Endothelial cell of umbilical vein (primary cell): Measurements from ENCODE around the gene NTN1. TPM values are rescaled to one million over a fixed set of nuclear protein-coding genes. Genes with fewer than 3 reads are reported as not detected.

ENCODE experiments used
- BruUV-seq: library from RNA; stranded (reverse); fragments of 400-500 nt; replicated peaks from 2 replicates; lab custom pipeline; 2021; lab: Mats Ljungman, UMichigan
- CTCF ChIA-PET: fragments of 300-600, 350-600 bp; sonication (Branson Sonifier 250); formaldehyde crosslinking; loops from one replicate; lab custom pipeline; 2021; ENCODE audit warnings: antibody characterized with exemption, inconsistent platforms; lab: Charles Lee
- POLR2A ChIA-PET: fragments of 300-600, 350-600 bp; sonication (Branson Sonifier 250); formaldehyde crosslinking; loops from one replicate; lab custom pipeline; 2021; ENCODE audit warnings: antibody characterized with exemption, inconsistent platforms; lab: Charles Lee
- DNase-seq: peaks from one replicate; pipeline ENCODE4 v3.0.0-alpha.2; 2011; ENCODE audit warnings: low read depth, low spot score
- FAIRE-seq: peaks from 2 replicates; lab custom pipeline; 2011; peaks lifted over from hg19 to GRCh38; lab: Jason Lieb, UNC
- H2AFZ ChIP-seq: 2 replicates; pipeline ENCODE4 v1.6.0; 2012; ENCODE audit warnings: low read depth, low read length, control low read depth, inconsistent platforms
- H3K27ac ChIP-seq: 2 replicates; pipeline ENCODE4 v1.5.1; 2011; ENCODE audit warnings: low read depth, mild to moderate bottlenecking, control low read depth, low read length, moderate library complexity; ENCODE audit not compliant: insufficient read depth
- H3K27me3 ChIP-seq, 2 experiments: 2 replicates each; pipeline versions ENCODE4 v1.6.0 to v1.6.1; 2011; ENCODE audit warnings: low read length in 2 of 2, mixed read lengths in 1 of 2; ENCODE audit not compliant: control insufficient read depth in 2 of 2, insufficient read depth in 2 of 2
- H3K36me3 ChIP-seq, 2 experiments: 2 replicates in 1 of 2; 3 replicates in 1 of 2; pipeline ENCODE4 v1.5.1; 2011; ENCODE audit warnings: low read length in 2 of 2, mild to moderate bottlenecking in 1 of 2, moderate library complexity in 1 of 2; ENCODE audit not compliant: control insufficient read depth in 2 of 2, insufficient read depth in 2 of 2; ENCODE audit errors: extremely low read depth in 1 of 2
- H3K4me1 ChIP-seq: 3 replicates; pipeline ENCODE4 v1.5.1; 2011; ENCODE audit warnings: mild to moderate bottlenecking, low read length; ENCODE audit not compliant: control insufficient read depth, insufficient read depth; ENCODE audit errors: extremely low read depth
- H3K4me2 ChIP-seq: 2 replicates; pipeline ENCODE4 v1.6.1; 2011; ENCODE audit warnings: low read length, control low read depth, mixed read lengths; ENCODE audit not compliant: insufficient read depth
- H3K4me3 ChIP-seq, 3 experiments: fragments of 200-600 bp in 1 of 3; sonication (generic), shearing (Covaris generic) in 1 of 3; replicated peaks in 1 of 3; 2 replicates each; pipeline ENCODE4 v1.5.1; 2011 to 2016; ENCODE audit warnings: control low read depth in 3 of 3, low read length in 3 of 3, mild to moderate bottlenecking in 2 of 3, inconsistent platforms in 1 of 3, low read depth in 1 of 3, moderate library complexity in 1 of 3; ENCODE audit not compliant: insufficient read depth in 1 of 3
- H3K79me2 ChIP-seq: 2 replicates; pipeline ENCODE4 v1.6.0; 2012; ENCODE audit warnings: low read length, inconsistent platforms; ENCODE audit not compliant: control insufficient read depth, insufficient read depth
- H3K9ac ChIP-seq: replicated peaks from 2 replicates; pipeline ENCODE3; 2011; ENCODE audit warnings: low read length, control low read depth; ENCODE audit not compliant: insufficient read depth; ENCODE audit errors: extremely low read depth
- H3K9me1 ChIP-seq: replicated peaks from 3 replicates; pipeline ENCODE4 v1.6.0; 2011; ENCODE audit warnings: mild to moderate bottlenecking, low read length; ENCODE audit not compliant: control insufficient read depth, insufficient read depth; ENCODE audit errors: extremely low read depth
- H3K9me3 ChIP-seq: replicated peaks from 2 replicates; pipeline ENCODE4 v1.5.1; 2012; ENCODE audit warnings: low read length, inconsistent platforms; ENCODE audit not compliant: control insufficient read depth, insufficient read depth
- H4K20me1 ChIP-seq: replicated peaks from 2 replicates; pipeline ENCODE3; 2011; ENCODE audit warnings: mild to moderate bottlenecking, low read length; ENCODE audit not compliant: control insufficient read depth, insufficient read depth; ENCODE audit errors: extremely low read depth
- CTCF ChIP-seq, 2 donors: IDR thresholded peaks; 1 replicate in 1 of 2; 2 replicates in 1 of 2; pipeline ENCODE4 v1.5.1; 2011; ENCODE audit warnings: low read length in 2 of 2, mild to moderate bottlenecking in 2 of 2, moderate library complexity in 2 of 2, control low read depth in 1 of 2, inconsistent platforms in 1 of 2, low read depth in 1 of 2; ENCODE audit not compliant: insufficient read depth in 1 of 2; ENCODE audit errors: extremely low read depth in 1 of 2
- EZH2 ChIP-seq: IDR thresholded peaks from 2 replicates; pipeline ENCODE4 v1.6.1; 2012; ENCODE audit warnings: borderline replicate concordance, low read depth, mild to moderate bottlenecking, moderate library complexity, low read length, inconsistent platforms; ENCODE audit not compliant: severe bottlenecking
- FOS ChIP-seq: IDR thresholded peaks from 2 replicates; pipeline ENCODE4 v1.6.1; 2011; ENCODE audit warnings: mild to moderate bottlenecking, low read length, moderate library complexity, borderline replicate concordance; ENCODE audit not compliant: insufficient read depth
- GATA2 ChIP-seq: IDR thresholded peaks from 2 replicates; pipeline ENCODE4 v1.7.0; 2011; ENCODE audit warnings: low read depth, mild to moderate bottlenecking, moderate library complexity, mixed read lengths, low read length; ENCODE audit not compliant: insufficient read length, insufficient read depth
- JUN ChIP-seq: IDR thresholded peaks from 2 replicates; pipeline ENCODE4 v1.6.1; 2011; ENCODE audit warnings: borderline replicate concordance, low read depth; ENCODE audit not compliant: insufficient read length, insufficient read depth
- MYC ChIP-seq: IDR thresholded peaks from one replicate; pipeline ENCODE4 v1.6.1; 2011; ENCODE audit warnings: mild to moderate bottlenecking, low read depth, low read length
- POLR2A ChIP-seq: IDR thresholded peaks from 2 replicates; pipeline ENCODE4 v1.6.1; 2012; ENCODE audit warnings: low read depth, mild to moderate bottlenecking, control low read depth, low read length
- POLR2AphosphoS5 ChIP-seq: IDR thresholded peaks from 2 replicates; pipeline ENCODE4 v1.6.1; 2012; ENCODE audit warnings: low read depth, mild to moderate bottlenecking, control low read depth, low read length, moderate library complexity; ENCODE audit not compliant: insufficient read depth
- dilution Hi-C: fragments of 300-500 bp; cut with MboI; formaldehyde crosslinking; loops from one replicate; pipeline ENCODE4 v1.15.0; 2019; ENCODE audit warnings: low sequenced_read_pairs; ENCODE audit not compliant: extremely low pct_ligation_motif_present
- intact Hi-C: fragments of 100-400 bp; cut with micrococcal nuclease; formaldehyde crosslinking; loops from one replicate; pipeline ENCODE4 v1.10.0; 2022
- polyA plus RNA-seq, 4 experiments: library from polyadenylated mRNA; depleted of rRNA in 3 of 4; stranded (reverse) in 3 of 4; unstranded in 1 of 4; fragments of >200 nt; gene quantifications; 2 replicates each; pipeline versions ENCODE4 v1.2.1 to v1.2.3, GENCODE V29; 2011 to 2012; ENCODE audit warnings: missing spikeins in 1 of 4
- total RNA-seq: library from RNA; stranded (reverse); gene quantifications from 2 replicates; pipeline ENCODE4 v1.2.3, GENCODE V29; 2021
- TF ChIP-seq, protein P1 (sequence below): IDR thresholded peaks from 2 replicates; pipeline ENCODE4 v1.6.1; 2011; ENCODE audit not compliant: insufficient read depth, insufficient read length

NTN1 gene
- total and polyA plus RNA-seq, 2 donors (not counting 3 experiments of a cell fraction or from before 2014, with no cell fraction given), result 0.10 to 0.18 TPM

DNA sequence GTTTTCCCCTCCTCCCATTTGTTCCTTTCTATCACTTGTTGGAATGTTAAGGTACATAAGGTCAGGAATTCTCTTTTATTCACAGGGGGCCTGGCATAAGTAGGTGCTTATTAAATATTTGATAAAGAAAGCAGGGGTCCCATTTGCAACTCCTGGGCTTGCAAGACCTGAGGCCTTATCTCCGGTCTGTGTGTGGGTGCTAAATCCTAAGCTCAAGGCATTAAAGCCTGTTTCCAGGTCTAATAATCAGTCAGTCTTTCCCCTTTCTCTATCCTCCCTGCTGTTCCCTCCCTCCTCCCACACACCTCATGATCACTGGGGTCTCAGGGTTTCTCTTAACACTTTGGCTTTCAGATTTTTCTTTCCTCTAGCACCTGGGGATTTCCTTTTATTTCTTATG lies 17.1 kb downstream of the NTN1 start:
- ChIA-PET POLR2A (no interaction called here), CTCF (no interaction called here)
- no TSS peak for BruUV-seq
- no peak overlapping the region for H3K27ac ChIP-seq
- H4K20me1 ChIP-seq, result no peaks in the 10 kb centered on the region
- no peak for DNase-seq
- TF ChIP-seq POLR2A (no peak), FOS (no peak), POLR2AphosphoS5 (no peak), MYC (no peak), JUN (no peak), EZH2 (no peak), GATA2 (no peak), CTCF (IDR thresholded peaks at IDR 0.05; ENCODE audit: extremely low read depth in 1 of 2, insufficient read depth in 1 of 2, low read depth in 1 of 2, low read length in 2 of 2) (no peak)
- TF ChIP-seq, protein P1, sequence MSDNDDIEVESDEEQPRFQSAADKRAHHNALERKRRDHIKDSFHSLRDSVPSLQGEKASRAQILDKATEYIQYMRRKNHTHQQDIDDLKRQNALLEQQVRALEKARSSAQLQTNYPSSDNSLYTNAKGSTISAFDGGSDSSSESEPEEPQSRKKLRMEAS, result no peak
- H3K9ac ChIP-seq, result no peak overlapping the region
- H3K27me3 ChIP-seq, result no peaks in the 10 kb centered on the region
- H2AFZ ChIP-seq, result no peak overlapping the region
- H3K4me2 ChIP-seq, result no peak overlapping the region
- FAIRE-seq, result no peak
- H3K79me2 ChIP-seq, result no peaks in the 10 kb centered on the region
- dilution Hi-C loops, result no loop called here
- no peaks in the 10 kb centered on the region for H3K4me1 ChIP-seq
- H3K9me1 ChIP-seq, result no peaks in the 10 kb centered on the region
- no peaks in the 10 kb centered on the region for H3K9me3 ChIP-seq
- intact Hi-C loops, result no loop called here
- H3K4me3 ChIP-seq, result no peak overlapping the region
- no peaks in the 10 kb centered on the region for H3K36me3 ChIP-seq
